ENCODE measurements around the gene UBAC2. TPM values are rescaled to one million over a fixed set of nuclear protein-coding genes. Genes with fewer than 3 reads are reported as not detected.

The UBAC2 gene
- total RNA-seq, 1 experiment from 2014 or later = 45.8 TPM

- intact Hi-C loops (cut with micrococcal nuclease; ENCODE audit: unreplicated experiment) = no loop called here
- Histone ChIP-seq H3K4me1 (ENCODE audit: insufficient read depth, low read length, poor library complexity, severe bottlenecking) (peaks cover 5% of the 10 kb centered on the region), H3K9me3 (ENCODE audit: low read depth, low read length, poor library complexity, severe bottlenecking) (no peaks in the 10 kb centered on the region), H3K27me3 (replicated peaks; ENCODE audit: insufficient read depth, low read depth, low read length, poor library complexity) (no peaks in the 10 kb centered on the region), H3K4me3 (ENCODE audit: low read depth, low read length, poor library complexity, severe bottlenecking) (no peak overlapping the region), H3K27ac (ENCODE audit: low read depth, low read length, poor library complexity, severe bottlenecking) (no peak overlapping the region), H3K36me3 (ENCODE audit: insufficient read depth, low read length, poor library complexity, severe bottlenecking) (no peaks in the 10 kb centered on the region)
- DNase-seq (ENCODE audit: low spot score) = no peak
- no TSS peak for BruUV-seq (replicated peaks)
- TF ChIP-seq CTCF (conservative IDR thresholded peaks at IDR 0.05; ENCODE audit: low read depth, low read length) = no peak
- no peak for TF ChIP-seq EZH2 (IDR thresholded peaks at IDR 0.05; ENCODE audit: borderline replicate concordance, low read depth, low read length, poor library complexity, severe bottlenecking)
- ChIA-PET CTCF (no interaction called here), POLR2A (ENCODE audit: low non-redundant PET) (no interaction called here)
Measured at GRCh38 chr13:99412856-99413255, 212.2 kb downstream of the UBAC2 start.

- CTCF ChIA-PET = no interaction called here
- POLR2A ChIA-PET (ENCODE audit: low non-redundant PET) = no interaction called here
- no peak for TF ChIP-seq EZH2 (IDR thresholded peaks at IDR 0.05; ENCODE audit: borderline replicate concordance, low read depth, low read length, poor library complexity, severe bottlenecking)
- TF ChIP-seq CTCF (conservative IDR thresholded peaks at IDR 0.05; ENCODE audit: low read depth, low read length) = no peak
- H3K4me3 ChIP-seq (ENCODE audit: low read depth, low read length, poor library complexity, severe bottlenecking) = no peak overlapping the region
- H3K27ac ChIP-seq (ENCODE audit: low read depth, low read length, poor library complexity, severe bottlenecking) = no peak overlapping the region
- no peaks in the 10 kb centered on the region for H3K27me3 ChIP-seq (replicated peaks; ENCODE audit: insufficient read depth, low read depth, low read length, poor library complexity)
- H3K9me3 ChIP-seq (ENCODE audit: low read depth, low read length, poor library complexity, severe bottlenecking) = no peaks in the 10 kb centered on the region
- no TSS peak for BruUV-seq (replicated peaks)
- intact Hi-C loops (cut with micrococcal nuclease; ENCODE audit: unreplicated experiment) = no loop called here
- H3K4me1 ChIP-seq (ENCODE audit: insufficient read depth, low read length, poor library complexity, severe bottlenecking) = peaks cover 5% of the 10 kb centered on the region
- no peaks in the 10 kb centered on the region for H3K36me3 ChIP-seq (ENCODE audit: insufficient read depth, low read length, poor library complexity, severe bottlenecking)
- no peak for DNase-seq (ENCODE audit: low spot score)
Measured at GRCh38 chr13:99414048-99414995, 213.7 kb downstream of the UBAC2 start.

GRCh38 chr13:99415014-99415650 is 214.5 kb downstream of the UBAC2 start:
- no peak overlapping the region for H3K4me3 ChIP-seq (ENCODE audit: low read depth, low read length, poor library complexity, severe bottlenecking)
- POLR2A ChIA-PET (ENCODE audit: low non-redundant PET) = no interaction called here

More at GRCh38 chr13:99415014-99415650, 214.5 kb downstream of the UBAC2 start:
- BruUV-seq (replicated peaks) = no TSS peak
- Histone ChIP-seq H3K27me3 (replicated peaks; ENCODE audit: insufficient read depth, low read depth, low read length, poor library complexity) (no peaks in the 10 kb centered on the region), H3K36me3 (ENCODE audit: insufficient read depth, low read length, poor library complexity, severe bottlenecking) (no peaks in the 10 kb centered on the region), H3K27ac (ENCODE audit: low read depth, low read length, poor library complexity, severe bottlenecking) (no peak overlapping the region), H3K4me1 (ENCODE audit: insufficient read depth, low read length, poor library complexity, severe bottlenecking) (peaks cover 5% of the 10 kb centered on the region), H3K9me3 (ENCODE audit: low read depth, low read length, poor library complexity, severe bottlenecking) (no peaks in the 10 kb centered on the region)
- no peak for DNase-seq (ENCODE audit: low spot score)
- intact Hi-C loops (cut with micrococcal nuclease; ENCODE audit: unreplicated experiment) = no loop called here
- CTCF ChIA-PET = no interaction called here
- TF ChIP-seq EZH2 (IDR thresholded peaks at IDR 0.05; ENCODE audit: borderline replicate concordance, low read depth, low read length, poor library complexity, severe bottlenecking) (no peak), CTCF (conservative IDR thresholded peaks at IDR 0.05; ENCODE audit: low read depth, low read length) (no peak)
